ENCODE data around the gene CCDC73. TPM values are rescaled to one million over a fixed set of nuclear protein-coding genes. Genes with fewer than 3 reads are reported as not detected.

Gene CCDC73
- total and polyA plus RNA-seq, 7 donors: not detected

DNA sequence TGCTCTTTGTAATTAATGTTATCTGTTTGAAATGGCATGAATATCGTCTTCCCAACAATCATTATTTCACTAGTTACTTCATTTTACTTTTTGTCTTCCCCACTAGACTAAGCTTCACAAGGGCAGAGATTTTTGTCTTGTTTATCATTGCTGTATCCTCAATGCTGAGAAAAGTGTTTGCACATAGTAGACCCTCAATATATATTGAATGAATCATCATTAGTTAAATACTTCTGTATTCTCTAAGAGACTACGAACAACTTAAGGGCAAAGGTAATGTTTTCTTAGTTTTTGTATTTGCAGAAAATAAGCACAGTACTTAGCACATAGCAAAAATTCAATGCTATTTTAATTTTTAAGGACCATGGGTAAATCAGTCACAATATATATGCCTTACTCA, 95.9 kb downstream of the CCDC73 start:
- H3K4me3 ChIP-seq: no peak overlapping the region
- H3K36me3 ChIP-seq: no peaks in the 10 kb centered on the region
- no peak for DNase-seq
- no peaks in the 10 kb centered on the region for H3K27me3 ChIP-seq
- TF ChIP-seq EP300 (IDR thresholded peaks at IDR 0.05) (no peak), CTCF (IDR thresholded peaks at IDR 0.05) (no peak), POLR2AphosphoS5 (IDR thresholded peaks at IDR 0.05) (no peak), POLR2A (IDR thresholded peaks at IDR 0.05) (no peak)
- intact Hi-C loops (cut with DNase I): no loop called here
- H3K9me3 ChIP-seq: no peaks in the 10 kb centered on the region
- H3K27ac ChIP-seq: no peak overlapping the region
- no peaks in the 10 kb centered on the region for H3K4me1 ChIP-seq
- 59 to 63% methylated on average over 2 of the region's 2 CpGs for WGBS, 2 donors

- Histone ChIP-seq H3K4me3 (no peak overlapping the region), H3K27ac (no peak overlapping the region), H3K9me3 (peaks cover 0 to 3% (median 0%) of the 10 kb centered on the region in 4 donors), H3K4me1 (peaks cover 0 to 8% (median 2%) of the 10 kb centered on the region in 4 donors), H3K27me3 (no peaks in the 10 kb centered on the region), H3K36me3 (no peaks in the 10 kb centered on the region)
- 73% methylated on average over 1 of the region's 1 CpG for WGBS, 2 donors
- TF ChIP-seq EP300 (IDR thresholded peaks at IDR 0.05) (no peak), POLR2AphosphoS5 (IDR thresholded peaks at IDR 0.05) (peak in 3 of 4 donors; percentile 42 to 81 (median 79))
- intact Hi-C loops (cut with DNase I): no loop called here
- DNase-seq: no peak
Observed at GRCh38 chr11:32671051-32671450, 123.4 kb downstream of the CCDC73 start.

GRCh38 chr11:32659672-32660071, 134.8 kb downstream of the CCDC73 start:
- no peaks in the 10 kb centered on the region for H3K27me3 ChIP-seq
- no peak for TF ChIP-seq CTCF (IDR thresholded peaks at IDR 0.05)
- no peak for TF ChIP-seq POLR2AphosphoS5 (IDR thresholded peaks at IDR 0.05)
- no peak for TF ChIP-seq EP300 (IDR thresholded peaks at IDR 0.05)
- TF ChIP-seq POLR2A (IDR thresholded peaks at IDR 0.05): no peak
- H3K9me3 ChIP-seq: no peaks in the 10 kb centered on the region
- intact Hi-C loops (cut with DNase I): no loop called here
- DNase-seq: no peak
- H3K4me1 ChIP-seq: no peaks in the 10 kb centered on the region
- no peak overlapping the region for H3K4me3 ChIP-seq
- 81 to 86% methylated on average over 2 of the region's 2 CpGs for WGBS, 2 donors
- H3K27ac ChIP-seq: no peak overlapping the region
- H3K36me3 ChIP-seq: no peaks in the 10 kb centered on the region

GRCh38 chr11:32658639-32659406, 135.6 kb downstream of the CCDC73 start:
- intact Hi-C loops (cut with DNase I): no loop called here
- Histone ChIP-seq H3K9me3 (no peaks in the 10 kb centered on the region), H3K27ac (no peak overlapping the region), H3K4me1 (no peaks in the 10 kb centered on the region), H3K27me3 (no peaks in the 10 kb centered on the region), H3K4me3 (no peak overlapping the region), H3K36me3 (no peaks in the 10 kb centered on the region)
- 57 to 85% methylated on average over 2 of the region's 2 CpGs for WGBS, 2 donors
- TF ChIP-seq POLR2A (IDR thresholded peaks at IDR 0.05): no peak
- TF ChIP-seq POLR2AphosphoS5 (IDR thresholded peaks at IDR 0.05): no peak
- TF ChIP-seq EP300 (IDR thresholded peaks at IDR 0.05): no peak
- TF ChIP-seq CTCF (IDR thresholded peaks at IDR 0.05): no peak
- DNase-seq: no peak

GRCh38 chr11:32643526-32643925, 150.9 kb downstream of the CCDC73 start:
- H3K4me3 ChIP-seq: no peak overlapping the region
- no peaks in the 10 kb centered on the region for H3K9me3 ChIP-seq
- H3K4me1 ChIP-seq: no peaks in the 10 kb centered on the region
- H3K27ac ChIP-seq: no peak overlapping the region
- intact Hi-C loops (cut with DNase I): no loop called here
- H3K27me3 ChIP-seq: no peaks in the 10 kb centered on the region
- H3K36me3 ChIP-seq: no peaks in the 10 kb centered on the region
- 10 to 51% methylated on average over 1 of the region's 1 CpG for WGBS, 2 donors
- TF ChIP-seq POLR2A (IDR thresholded peaks at IDR 0.05) (no peak), CTCF (IDR thresholded peaks at IDR 0.05) (no peak), EP300 (IDR thresholded peaks at IDR 0.05) (no peak), POLR2AphosphoS5 (IDR thresholded peaks at IDR 0.05) (no peak)
- no peak for DNase-seq
